Hindlimb muscle (tissue), 1 donor: ENCODE results near the gene PTGER3. TPM values are rescaled to one million over a fixed set of nuclear protein-coding genes. Genes with fewer than 3 reads are reported as not detected.
A peak's percentile ranks its signal among the peaks of the same experiment; 100 is the strongest.

ENCODE experiments used
- DNase-seq: peaks from one replicate; pipeline ENCODE4 v3.0.0-alpha.2; 2013
- polyA plus RNA-seq: library from polyadenylated mRNA; unstranded; fragments of 120-200 nt; gene quantifications from one replicate; pipeline ENCODE4 v1.2.1, GENCODE V29; 2013; ENCODE audit not compliant: insufficient read length

Gene PTGER3
- polyA plus RNA-seq, 1 donor, result 1.2 TPM

DNA sequence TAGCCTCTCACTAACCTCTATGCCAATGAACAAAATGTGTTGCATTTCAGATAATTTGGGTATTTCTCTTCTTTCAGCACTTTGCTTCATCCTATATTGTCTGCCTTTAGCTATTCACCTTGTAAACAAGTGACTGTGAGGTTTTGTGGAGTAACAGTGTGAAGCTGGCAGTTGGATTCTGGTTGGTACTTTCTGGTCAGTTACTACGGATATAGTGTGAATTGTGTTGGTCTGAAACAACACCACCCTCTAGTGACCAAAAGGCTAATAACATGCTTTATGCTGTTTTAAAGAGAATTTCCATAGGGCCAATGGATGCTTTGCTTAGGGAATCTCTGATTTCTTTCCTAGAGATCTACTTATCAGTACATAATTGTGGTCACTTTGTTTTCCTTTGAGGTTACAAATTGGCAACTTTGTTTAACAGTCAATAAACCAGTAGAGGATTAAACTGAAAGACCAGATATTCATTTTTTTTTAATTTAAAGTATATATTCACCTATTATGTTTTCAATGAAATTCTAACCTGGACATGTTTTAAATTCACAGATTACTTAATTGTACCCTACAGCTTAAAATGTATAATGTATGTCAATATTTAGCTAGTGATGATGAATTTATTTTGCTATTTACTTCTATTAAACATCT, 2.5 kb upstream of the PTGER3 start:
- DNase-seq, result peak; percentile 75

GRCh38 chr1:71046891-71047634, 553 bp downstream of the PTGER3 start:
- DNase-seq, result no peak

GRCh38 chr1:71045463-71046028, 2.1 kb downstream of the PTGER3 start:
- DNase-seq, result no peak

GRCh38 chr1:71044833-71045232, 2.8 kb downstream of the PTGER3 start:
- no peak for DNase-seq

GRCh38 chr1:71043065-71043464, 4.6 kb downstream of the PTGER3 start:
- no peak for DNase-seq

DNA sequence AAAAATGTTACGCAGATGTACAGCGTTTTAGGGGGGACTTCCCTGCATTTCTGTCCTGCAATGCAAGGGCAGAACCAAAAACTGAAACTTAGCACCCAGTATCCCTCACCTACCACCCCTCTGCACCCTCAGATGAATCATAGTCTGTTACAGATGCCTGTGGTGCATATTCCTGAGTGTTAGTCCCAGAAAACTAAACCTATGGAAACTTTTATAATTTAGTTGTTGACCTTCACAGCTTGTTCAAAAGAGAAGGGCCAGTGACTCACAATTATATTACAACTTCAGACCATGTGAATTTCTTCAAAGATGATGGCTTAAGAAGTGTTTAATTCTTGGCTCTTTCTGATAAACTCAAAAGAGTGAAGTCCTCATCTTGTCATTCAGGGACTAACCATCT, 5.8 kb downstream of the PTGER3 start:
- no peak for DNase-seq

- DNase-seq, result no peak
Measured at GRCh38 chr1:71039661-71040262, 7.9 kb downstream of the PTGER3 start.

DNA sequence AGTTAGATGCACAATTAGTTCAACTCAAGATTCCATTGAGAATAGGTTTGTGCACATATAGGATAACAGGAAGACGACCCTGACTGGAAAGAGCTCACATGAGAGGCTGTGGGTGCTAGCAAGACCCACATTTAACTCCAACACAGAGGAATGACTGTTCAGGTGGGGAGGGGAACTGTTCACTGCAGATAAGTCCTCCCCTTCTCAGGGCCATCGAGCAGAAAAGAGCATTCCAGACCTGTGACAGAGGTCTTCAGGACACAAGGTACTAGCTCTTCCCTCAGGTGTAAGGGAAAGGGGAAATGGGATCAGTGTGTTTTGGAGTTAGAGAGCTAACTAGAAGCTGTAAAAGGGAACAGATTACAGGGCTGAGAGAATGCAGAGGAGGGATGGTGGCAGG, 8.7 kb downstream of the PTGER3 start:
- no peak for DNase-seq

DNA sequence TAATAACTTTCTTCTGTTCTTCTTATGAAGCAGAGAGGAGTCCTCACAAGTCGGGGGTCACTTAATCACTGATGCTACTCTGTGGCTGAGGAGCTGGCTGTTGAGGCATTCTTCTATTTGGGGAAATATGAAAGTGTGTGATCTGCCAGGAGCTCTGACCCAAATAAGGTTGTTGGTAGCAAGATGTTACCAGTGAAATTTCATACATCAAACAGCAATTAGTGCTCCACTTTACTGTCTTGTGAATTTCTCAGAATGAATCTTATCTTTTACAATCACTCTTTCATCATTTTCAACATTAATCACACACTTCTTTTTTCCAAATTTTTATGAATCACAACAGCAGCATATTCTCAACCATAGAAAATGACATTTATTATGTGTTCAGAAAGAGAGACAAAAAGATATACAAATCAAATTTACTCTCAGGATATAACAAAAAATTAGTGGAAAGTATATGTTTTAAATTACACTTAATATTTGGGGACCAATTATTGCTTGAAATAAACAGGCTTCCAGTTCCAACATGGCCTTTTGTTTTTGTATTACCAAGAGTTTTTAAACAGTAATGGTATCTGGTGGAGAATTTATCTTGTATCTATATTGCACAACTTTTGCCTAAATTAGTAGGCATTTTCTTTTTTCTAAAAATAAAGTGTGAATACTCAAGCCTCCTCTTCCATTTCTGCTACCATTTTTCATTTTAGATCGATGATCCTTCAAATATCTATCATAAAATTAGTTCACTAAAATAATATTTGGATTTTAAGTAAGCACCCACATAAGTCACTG, 9.6 kb downstream of the PTGER3 start:
- no peak for DNase-seq

DNA sequence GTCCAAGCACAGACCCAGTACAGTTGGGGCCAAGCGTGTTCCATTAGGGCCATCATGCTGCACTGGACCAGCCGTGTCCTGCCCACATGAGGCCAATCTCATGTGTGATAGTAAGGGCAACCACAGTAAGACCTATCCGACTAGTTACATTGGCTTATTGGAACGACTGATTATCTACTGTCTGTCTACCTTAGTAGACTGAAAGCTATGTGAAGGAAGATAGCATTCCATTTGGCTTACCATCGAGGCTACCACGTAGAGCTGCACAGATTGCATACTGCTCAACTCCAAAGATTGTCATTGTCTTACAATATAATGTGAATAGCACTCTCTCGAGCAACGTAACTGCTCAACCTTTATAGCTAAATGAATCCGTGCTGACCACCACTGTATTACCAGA, 10.6 kb downstream of the PTGER3 start:
- no peak for DNase-seq

DNA sequence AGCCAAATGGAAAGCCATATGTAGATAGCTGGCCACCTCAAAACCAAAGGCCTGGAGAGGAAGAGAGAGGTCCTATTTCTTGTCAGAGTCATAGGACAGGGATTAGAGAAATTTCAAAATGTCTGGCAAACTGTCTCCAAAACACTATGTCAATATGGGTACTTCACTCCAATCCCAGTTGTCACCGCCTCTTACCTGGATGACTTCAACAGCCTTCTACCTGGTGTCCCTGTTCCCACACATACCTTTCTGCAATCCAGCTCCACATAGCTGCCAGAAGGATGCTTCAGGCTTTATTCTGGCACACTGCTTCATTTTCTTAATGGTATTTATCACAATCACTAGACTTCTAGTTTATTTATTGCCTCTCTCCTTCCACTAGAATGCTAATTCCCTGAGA, 14.5 kb downstream of the PTGER3 start:
- no peak for DNase-seq

DNA sequence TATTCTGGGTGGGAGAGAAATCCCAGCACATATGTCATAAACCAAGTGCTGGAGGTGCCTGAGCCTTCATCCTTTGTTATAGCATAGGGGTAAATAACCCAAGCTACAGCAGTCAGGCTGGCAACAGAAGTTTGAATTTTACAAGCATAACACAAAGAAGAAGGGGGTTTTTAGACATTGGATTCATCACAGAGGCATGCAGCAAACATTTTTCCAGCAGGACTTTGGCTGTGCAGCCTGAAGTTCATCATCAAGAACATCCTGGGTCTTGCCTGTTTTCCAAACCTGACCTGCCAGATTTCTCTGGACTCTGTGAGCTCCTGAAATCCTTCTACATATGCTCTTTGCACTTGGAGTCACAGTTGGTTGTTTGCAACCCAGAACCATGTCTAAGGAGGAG, 16.2 kb downstream of the PTGER3 start:
- DNase-seq, result no peak

- DNase-seq, result no peak
Measured at GRCh38 chr1:71030026-71030425, 17.6 kb downstream of the PTGER3 start.

DNA sequence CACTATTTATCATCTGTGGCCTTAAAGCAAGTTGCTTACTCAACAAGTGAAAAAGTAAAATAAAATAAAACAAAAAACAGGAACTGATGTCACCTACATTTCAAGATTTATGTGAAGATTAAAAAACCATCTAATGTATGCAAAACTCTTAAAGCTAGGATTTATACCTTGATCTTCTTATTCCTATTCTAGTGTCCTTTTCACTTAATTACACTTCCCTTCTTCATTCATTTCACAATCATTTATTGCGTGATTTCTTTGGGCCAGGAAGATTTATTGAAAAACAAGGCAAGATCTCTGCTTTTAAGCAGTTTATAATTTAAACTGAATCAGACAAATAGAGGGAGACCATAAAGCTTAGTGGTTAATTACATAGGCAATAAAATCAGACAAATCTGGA, 18.6 kb downstream of the PTGER3 start:
- DNase-seq, result no peak

DNA sequence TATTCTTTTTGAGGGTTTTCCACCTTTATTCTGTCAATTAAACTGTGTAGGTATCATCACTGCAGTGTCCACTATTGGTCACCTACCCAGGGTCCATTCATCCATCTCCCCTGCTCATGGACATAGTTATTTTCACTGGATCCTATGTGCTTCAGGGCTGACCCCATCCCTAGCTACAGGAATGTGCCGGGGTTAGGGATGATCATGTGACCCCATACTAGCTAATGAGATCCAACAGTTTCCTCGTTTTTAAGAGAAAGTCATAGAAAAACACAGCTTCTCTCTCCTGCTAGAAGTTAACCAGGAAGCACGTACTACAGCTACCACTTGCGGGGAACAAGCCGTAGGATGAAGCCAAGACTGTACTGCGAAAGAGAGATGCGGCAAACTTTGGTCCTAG, 19.6 kb downstream of the PTGER3 start:
- DNase-seq, result no peak

DNA sequence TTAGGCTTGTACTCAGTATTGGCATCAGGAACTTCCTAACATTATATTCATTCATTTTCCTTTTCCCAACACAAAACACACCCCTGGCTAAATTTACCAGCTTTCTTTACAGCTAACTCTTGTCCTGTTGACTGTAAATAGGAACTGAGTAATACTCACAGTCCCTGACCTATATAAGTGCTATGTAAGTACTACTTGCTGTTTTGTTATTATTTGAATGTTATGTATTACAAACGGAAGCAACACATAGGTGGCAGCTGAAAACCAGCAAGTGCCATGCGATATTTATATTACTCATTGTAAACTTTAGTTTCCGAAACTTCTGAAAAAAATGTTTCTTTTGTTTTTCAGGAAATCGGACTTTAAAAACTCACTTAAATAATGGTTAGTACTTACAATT, 21.5 kb downstream of the PTGER3 start:
- DNase-seq, result no peak

GRCh38 chr1:71023515-71023914, 24.1 kb downstream of the PTGER3 start:
- DNase-seq, result no peak

DNA sequence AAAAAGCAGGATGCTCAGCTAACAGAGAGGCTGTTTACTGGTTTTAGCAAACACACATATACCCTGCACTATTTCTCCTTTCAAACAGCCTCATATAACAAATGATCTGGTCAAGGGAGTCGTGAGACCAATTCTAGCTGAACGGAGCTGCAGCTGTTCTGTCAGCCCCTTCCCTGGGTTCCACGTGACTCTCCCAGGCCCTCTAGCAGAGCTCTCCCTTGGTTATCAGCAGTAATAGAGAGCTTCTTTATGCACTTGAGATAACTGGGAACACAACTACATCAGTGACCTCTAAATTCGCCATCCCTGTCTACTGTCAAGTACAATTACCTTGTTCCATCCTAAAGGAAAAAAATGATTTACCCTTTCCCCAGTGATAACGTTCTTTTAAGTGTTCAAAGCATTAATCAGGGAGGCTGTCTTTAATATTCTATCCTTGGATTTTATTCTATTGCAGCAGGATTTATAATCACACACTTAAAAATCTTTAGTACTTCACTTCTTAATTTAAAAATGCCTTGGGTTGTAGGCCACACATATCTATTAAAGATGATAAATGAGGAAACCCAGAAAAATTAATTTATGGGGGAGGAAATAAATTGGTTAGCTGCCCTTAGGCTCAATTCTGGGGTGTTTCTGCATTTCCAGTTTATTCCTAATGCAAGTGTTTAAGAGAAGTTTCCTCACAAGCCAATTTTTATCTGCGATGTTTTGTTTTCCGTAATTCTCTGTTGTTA, 28.2 kb downstream of the PTGER3 start:
- no peak for DNase-seq

GRCh38 chr1:71018791-71019190, 28.8 kb downstream of the PTGER3 start:
- DNase-seq, result no peak

GRCh38 chr1:71015745-71016144, 31.9 kb downstream of the PTGER3 start:
- no peak for DNase-seq

- no peak for DNase-seq
Measured at GRCh38 chr1:71014178-71014579, 33.4 kb downstream of the PTGER3 start.
